HG03469 (cell line): ENCODE data around the gene SAMD5.

ENCODE experiments used
- ATAC-seq: cut with Tn5 transposase; IDR thresholded peaks from one replicate; pipeline ENCODE4 v1.9.1; 2021; ENCODE audit warnings: mild to moderate bottlenecking, moderate library complexity, moderate number of reproducible peaks; ENCODE audit not compliant: unreplicated experiment

The SAMD5 gene

GRCh38 chr6:147617366-147617765, 108.9 kb downstream of the SAMD5 start:
- no peak for ATAC-seq

GRCh38 chr6:147618457-147618856, 110.0 kb downstream of the SAMD5 start:
- no peak for ATAC-seq

GRCh38 chr6:147618927-147619326, 110.4 kb downstream of the SAMD5 start:
- no peak for ATAC-seq
